Measurements from ENCODE around the gene CKLF. TPM values are rescaled to one million over a fixed set of nuclear protein-coding genes. Genes with fewer than 3 reads are reported as not detected.
A peak's percentile ranks its signal among the peaks of the same experiment; 100 is the strongest.
"Not testable (repeated sequence)": the region's sequence is repeated elsewhere in the genome, so short reads cannot be mapped to it uniquely, and the experiment has no call there.

Gene CKLF
- total RNA-seq, 1 donor from 2014 or later: 159 TPM

DNA sequence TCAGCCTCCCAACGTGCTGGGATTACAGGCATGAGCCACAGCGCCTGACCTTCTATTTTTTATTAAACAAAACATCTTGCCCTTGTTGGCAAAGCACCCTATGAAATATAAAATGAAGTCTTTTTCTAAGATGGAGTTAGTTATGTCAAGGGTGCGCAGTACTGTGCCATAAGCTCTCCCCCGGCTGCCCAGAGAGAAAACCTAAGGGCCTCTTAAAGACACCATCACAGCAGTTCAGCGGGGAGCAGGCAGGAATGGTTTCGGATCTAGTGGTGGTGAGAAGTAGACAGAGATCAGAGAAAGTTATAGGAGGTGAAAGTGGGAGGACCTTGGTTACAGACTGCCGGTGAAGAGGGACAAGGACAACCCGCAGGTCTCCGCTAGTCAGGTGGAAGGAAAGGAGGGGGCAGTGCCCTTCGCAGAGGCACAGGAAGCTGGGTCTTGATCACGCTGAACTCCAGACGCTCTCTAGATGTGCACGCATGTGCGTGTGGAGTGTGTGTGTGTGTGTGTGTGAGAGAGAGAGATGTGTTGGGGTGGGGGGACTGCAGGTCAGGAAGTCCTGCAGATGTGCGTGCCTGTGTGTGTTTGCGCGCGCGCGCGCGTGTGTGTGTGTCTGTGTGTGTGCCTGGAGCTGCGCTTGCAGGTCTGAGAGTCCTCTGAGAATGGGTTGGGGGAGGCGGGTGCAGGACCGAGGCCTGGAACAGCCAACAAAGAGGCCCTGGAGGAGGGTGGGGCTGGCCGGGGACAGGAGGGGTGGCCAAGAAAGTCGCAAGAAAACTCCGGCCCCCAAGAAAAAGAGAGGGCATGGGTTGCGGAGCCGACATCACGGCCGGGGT, 51.4 kb downstream of the CKLF start:
- peaks cover 45% of the 10 kb centered on the region for H3K4me1 Mint-ChIP-seq (ENCODE audit: low read depth)

DNA sequence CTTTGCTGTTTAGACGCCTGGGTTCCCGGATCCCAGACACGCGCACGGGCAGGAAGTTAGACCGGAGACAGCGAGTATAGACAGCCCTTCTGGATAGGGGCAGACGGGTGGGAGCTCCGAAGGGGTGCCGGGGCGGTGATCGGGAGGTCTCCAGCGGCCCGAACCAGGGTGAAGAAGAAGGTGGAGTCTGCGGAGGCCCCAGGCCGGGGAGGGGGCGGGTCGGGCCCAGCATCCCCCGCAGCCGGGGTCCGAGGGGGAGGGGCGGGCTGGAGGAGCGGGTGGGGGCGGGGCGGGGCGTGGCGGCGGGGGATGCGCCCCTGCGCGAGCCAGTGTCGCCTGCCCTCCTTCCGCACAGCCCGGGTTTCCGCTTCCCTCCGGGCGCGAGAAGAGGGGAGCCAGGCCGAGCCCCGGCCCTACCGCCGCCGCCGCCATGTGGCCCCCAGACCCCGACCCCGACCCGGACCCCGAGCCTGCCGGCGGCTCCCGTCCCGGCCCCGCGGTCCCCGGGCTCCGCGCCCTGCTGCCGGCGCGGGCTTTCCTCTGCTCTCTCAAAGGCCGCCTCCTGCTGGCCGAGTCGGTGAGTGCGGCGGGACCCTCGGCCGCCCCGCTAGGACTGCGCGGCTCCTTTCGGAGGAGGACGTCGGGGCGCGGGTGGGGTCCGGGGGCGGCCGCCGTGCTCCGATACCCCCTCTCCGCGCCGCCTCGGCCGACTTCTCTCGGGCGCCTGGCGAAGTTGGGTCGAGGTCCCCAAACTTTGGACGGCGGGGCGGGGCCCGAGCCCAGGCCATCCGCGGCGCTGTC, 52.2 kb downstream of the CKLF start, which contains the start of gene CMTM3:
Gene CMTM3 (plus strand): TSS at position 329 of the 801 bp plus-strand sequence. CDS start 102 bp downstream, at position 431.
- Mint-ChIP-seq H3K36me3 (ENCODE audit: low read depth) (peaks cover 18% of the 10 kb centered on the region), H3K9me3 (peaks cover 8% of the 10 kb centered on the region), H3K27ac (peak within 1 kb of the TSS; percentile 94), H3K4me1 (ENCODE audit: low read depth) (peaks cover 38% of the 10 kb centered on the region), H3K27me3 (ENCODE audit: insufficient read depth) (no peaks in the 10 kb centered on the region), H3K4me3 (peak within 1 kb of the TSS; percentile 90)
- intact Hi-C loops (cut with micrococcal nuclease): loop anchor here (1.0 to 2.0 kb wide), 7 partner anchors 40 to 198 kb away; partner anchors contain the start of genes CKLF, CMTM4 and DYNC1LI2
- DNase-seq (ENCODE audit: low spot score): peak; percentile 69

More for the DNA sequence above, 51.4 kb downstream of the CKLF start:
- intact Hi-C loops (cut with micrococcal nuclease): loop anchor here (1.0 to 2.0 kb wide), 8 partner anchors 13 to 197 kb away; partner anchors contain the start of genes CKLF, CMTM4 and DYNC1LI2
- Mint-ChIP-seq H3K4me3 (peak overlapping the region; percentile 84), H3K36me3 (ENCODE audit: low read depth) (peaks cover 18% of the 10 kb centered on the region), H3K27ac (peak overlapping the region; percentile 93), H3K9me3 (peaks cover 8% of the 10 kb centered on the region), H3K27me3 (ENCODE audit: insufficient read depth) (no peaks in the 10 kb centered on the region)
- peak; percentile 72 for DNase-seq (ENCODE audit: low spot score)

DNA sequence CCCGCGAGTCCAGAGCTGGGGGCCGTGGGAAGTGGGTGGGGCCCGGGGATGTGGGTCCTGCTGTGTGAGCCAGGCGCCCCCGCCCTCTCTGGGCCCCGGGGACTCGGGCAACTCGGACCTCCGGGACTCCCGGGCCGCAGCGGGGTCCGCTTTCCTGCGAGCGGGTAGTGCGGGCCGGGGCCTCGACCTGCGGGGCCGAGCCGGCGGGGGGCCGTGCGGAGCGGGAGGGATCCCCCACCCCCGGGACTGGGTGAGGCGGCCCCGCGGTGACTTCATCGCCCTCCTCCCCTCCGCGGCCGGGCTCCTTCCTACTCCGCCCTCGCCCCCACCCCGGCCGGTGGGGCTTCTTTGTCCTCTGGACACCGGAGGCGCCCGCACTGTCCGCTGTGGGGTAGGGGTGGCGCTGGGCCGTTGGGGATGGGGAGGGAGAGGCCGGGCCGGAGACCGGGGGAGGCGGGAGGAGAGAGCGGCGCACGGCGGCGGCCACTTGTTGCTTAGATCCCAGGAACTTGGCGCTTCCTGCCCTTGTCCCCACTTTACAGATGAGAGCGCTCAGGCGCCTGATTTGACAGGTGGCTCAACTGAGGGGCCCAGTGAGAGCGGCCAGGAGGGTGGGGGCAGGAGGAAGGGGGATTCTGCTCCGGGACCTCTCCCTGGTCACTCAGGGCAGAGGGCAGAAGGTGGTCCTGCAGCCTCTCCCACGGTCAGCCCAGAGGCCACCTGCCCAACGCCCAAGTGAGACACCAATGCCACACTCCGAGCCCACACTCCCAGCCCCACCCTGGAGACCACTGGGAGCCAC, 53.0 kb downstream of the CKLF start:
- no peaks in the 10 kb centered on the region for H3K27me3 Mint-ChIP-seq (ENCODE audit: insufficient read depth)
- no peak for DNase-seq (ENCODE audit: low spot score)
- H3K36me3 Mint-ChIP-seq (ENCODE audit: low read depth): peaks cover 24% of the 10 kb centered on the region
- peak overlapping the region; percentile 90 for H3K4me3 Mint-ChIP-seq
- peak overlapping the region; percentile 94 for H3K27ac Mint-ChIP-seq
- peaks cover 33% of the 10 kb centered on the region for H3K4me1 Mint-ChIP-seq (ENCODE audit: low read depth)
- peaks cover 8% of the 10 kb centered on the region for H3K9me3 Mint-ChIP-seq
- intact Hi-C loops (cut with micrococcal nuclease): loop anchor here (1.0 to 2.0 kb wide), 3 partner anchors 91 to 145 kb away; partner anchors contain the start of genes CMTM4 and DYNC1LI2

DNA sequence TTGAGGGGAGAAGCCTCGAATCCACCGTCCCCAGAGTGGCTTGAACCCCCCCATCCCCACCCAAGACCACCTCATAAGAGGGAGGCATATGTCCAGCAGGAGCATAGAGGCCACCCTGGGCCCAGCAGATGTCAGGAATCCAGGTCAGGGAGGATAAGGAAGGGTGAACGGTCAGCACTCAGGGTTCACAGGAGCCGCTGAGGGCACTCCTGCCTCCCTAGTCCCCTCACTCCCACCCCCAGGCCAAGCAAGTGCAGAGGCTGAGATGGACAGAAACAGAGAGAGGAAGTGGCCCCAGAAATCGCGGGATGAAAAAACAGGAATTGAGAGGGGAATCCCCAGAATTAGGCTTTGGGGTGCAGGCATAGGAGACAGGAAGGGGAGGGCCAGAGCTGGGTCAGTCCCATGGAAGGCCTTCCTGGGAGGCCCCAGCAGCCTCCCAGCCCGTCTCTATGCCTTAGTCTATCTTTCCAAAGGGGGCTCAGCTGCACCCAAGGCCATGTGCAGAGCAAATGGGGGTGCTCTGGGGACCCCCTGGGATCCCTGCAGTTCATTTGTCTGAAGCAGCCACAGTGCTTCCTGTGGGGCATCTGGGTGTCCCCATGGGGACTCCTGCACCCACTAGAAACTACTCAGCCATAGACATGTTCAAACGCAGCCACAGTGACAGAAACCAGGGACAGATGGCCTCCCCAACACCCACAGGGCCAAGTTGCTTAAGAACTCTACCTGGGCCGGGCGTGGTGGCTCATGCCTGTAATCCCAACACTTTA, 53.8 kb downstream of the CKLF start:
- no peak for DNase-seq (ENCODE audit: low spot score)
- peak overlapping the region; percentile 90 for H3K4me3 Mint-ChIP-seq
- H3K27me3 Mint-ChIP-seq (ENCODE audit: insufficient read depth): no peaks in the 10 kb centered on the region
- peaks cover 33% of the 10 kb centered on the region for H3K4me1 Mint-ChIP-seq (ENCODE audit: low read depth)
- H3K9me3 Mint-ChIP-seq: peaks cover under 1% of the 10 kb centered on the region
- H3K27ac Mint-ChIP-seq: peak overlapping the region; percentile 94
- peaks cover 19% of the 10 kb centered on the region for H3K36me3 Mint-ChIP-seq (ENCODE audit: low read depth)
- intact Hi-C loops (cut with micrococcal nuclease): loop anchor here (1.0 to 2.0 kb wide), 3 partner anchors 91 to 145 kb away; partner anchors contain the start of genes CMTM4 and DYNC1LI2

DNA sequence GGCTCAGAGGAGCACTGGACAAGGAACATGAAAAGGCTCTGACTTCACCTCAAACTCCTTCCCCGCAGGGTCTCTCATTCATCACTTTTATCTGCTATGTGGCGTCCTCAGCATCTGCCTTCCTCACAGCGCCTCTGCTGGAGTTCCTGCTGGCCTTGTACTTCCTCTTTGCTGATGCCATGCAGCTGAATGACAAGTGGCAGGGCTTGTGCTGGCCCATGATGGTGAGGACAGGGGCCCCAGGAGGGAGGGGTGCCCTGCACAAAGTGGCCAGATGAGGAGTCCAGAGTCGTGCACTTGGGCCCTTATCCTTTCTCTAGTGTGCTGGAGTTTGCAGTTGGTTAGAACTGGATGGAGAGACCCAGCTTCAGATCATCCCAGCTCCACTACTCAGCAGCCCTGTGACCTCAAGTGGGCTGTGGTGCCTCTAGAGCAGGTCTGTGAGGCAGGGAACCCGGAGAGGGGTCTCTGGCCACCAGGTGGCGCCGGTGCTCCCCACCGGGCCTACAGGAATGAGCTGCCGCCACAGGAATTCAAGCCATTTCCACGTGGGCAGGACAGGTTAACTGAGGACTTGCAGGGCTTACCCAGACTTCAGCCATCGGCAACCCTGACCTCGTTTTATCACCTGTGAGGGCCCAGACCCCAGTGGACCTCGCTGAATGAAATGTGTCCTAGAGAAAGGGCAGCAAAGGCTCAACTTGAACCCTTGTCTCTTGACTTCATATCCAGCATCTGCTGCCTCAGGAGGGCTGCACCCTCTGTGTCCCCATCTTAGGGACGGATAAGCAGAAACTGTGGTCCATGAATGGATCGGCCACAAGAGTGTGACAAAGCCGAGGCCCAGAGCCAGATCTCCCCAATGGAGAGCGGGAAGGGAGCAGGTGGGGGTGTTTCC, 56.1 kb downstream of the CKLF start:
- no peaks in the 10 kb centered on the region for H3K9me3 Mint-ChIP-seq
- peak overlapping the region; percentile 56 for H3K4me3 Mint-ChIP-seq
- H3K27ac Mint-ChIP-seq: peak overlapping the region; percentile 75
- intact Hi-C loops (cut with micrococcal nuclease): loop anchor here (1.0 to 2.0 kb wide), 6 partner anchors 18 to 260 kb away; partner anchors contain the start of gene CKLF
- H3K36me3 Mint-ChIP-seq (ENCODE audit: low read depth): peaks cover 25% of the 10 kb centered on the region
- H3K4me1 Mint-ChIP-seq (ENCODE audit: low read depth): peaks cover 25% of the 10 kb centered on the region
- DNase-seq (ENCODE audit: low spot score): peak; percentile 68
- H3K27me3 Mint-ChIP-seq (ENCODE audit: insufficient read depth): no peaks in the 10 kb centered on the region

DNA sequence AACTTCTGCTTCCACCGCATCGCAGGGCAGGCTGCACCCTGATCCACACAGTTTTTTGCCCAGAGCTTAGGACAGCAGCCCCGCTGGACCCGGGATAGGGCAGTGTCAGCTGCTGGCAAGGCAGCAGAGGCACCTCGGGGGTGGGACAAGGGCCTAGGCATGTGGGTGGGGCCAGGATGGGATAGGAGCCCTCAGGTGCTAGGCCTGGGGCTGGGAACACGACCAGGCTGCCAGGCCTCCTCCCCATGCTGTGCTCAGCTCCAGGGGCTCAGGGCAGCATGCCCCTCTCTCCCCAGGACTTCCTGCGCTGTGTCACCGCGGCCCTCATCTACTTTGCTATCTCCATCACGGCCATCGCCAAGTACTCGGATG, 56.7 kb downstream of the CKLF start:
- H3K4me1 Mint-ChIP-seq (ENCODE audit: low read depth): peaks cover 19% of the 10 kb centered on the region
- intact Hi-C loops (cut with micrococcal nuclease): loop anchor here (2.0 kb wide), 1 partner anchor 260 kb away; no protein-coding TSS in a partner anchor
- H3K27me3 Mint-ChIP-seq (ENCODE audit: insufficient read depth): no peaks in the 10 kb centered on the region
- no peak overlapping the region for H3K27ac Mint-ChIP-seq
- peaks cover 25% of the 10 kb centered on the region for H3K36me3 Mint-ChIP-seq (ENCODE audit: low read depth)
- no peak for DNase-seq (ENCODE audit: low spot score)
- no peaks in the 10 kb centered on the region for H3K9me3 Mint-ChIP-seq
- no peak overlapping the region for H3K4me3 Mint-ChIP-seq

DNA sequence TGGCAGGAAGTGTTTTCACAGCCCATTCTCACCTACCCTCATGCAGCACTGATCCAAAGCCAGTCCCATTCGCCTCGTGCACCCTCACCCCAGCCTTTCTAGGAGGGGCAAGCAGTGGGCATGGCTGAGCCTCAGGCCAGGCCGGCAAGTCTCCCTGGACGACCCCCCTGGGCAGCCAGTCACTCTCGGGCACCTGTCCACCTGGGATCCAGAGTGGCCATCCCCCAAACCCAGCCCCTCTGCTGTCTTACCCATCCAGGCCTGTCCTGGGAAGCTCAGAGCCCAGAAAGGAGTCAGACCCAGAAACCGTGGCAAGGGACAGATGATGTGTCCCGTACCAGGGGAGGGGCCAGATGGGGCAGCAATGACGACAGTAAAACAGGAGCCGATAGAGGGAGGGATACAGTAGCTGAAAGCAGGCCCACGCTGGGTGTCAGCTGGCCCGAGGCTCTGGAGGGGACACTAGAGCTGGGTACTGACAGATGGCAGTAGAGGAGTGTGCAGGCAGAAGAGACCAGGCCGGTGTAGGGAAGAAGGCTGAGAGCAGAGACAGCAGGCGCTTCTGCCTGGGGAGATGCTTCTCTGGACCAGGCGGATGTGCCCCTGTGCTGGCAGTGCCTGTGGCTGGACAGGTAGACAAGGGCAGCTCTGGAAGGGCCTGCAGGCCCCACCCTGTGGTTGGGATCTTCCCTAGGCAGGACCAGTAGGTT, 57.9 kb downstream of the CKLF start:
- intact Hi-C loops (cut with micrococcal nuclease): no loop called here
- H3K27ac Mint-ChIP-seq: no peak overlapping the region
- no peaks in the 10 kb centered on the region for H3K27me3 Mint-ChIP-seq (ENCODE audit: insufficient read depth)
- no peaks in the 10 kb centered on the region for H3K9me3 Mint-ChIP-seq
- DNase-seq (ENCODE audit: low spot score): no peak
- peaks cover 19% of the 10 kb centered on the region for H3K4me1 Mint-ChIP-seq (ENCODE audit: low read depth)
- peaks cover 25% of the 10 kb centered on the region for H3K36me3 Mint-ChIP-seq (ENCODE audit: low read depth)
- no peak overlapping the region for H3K4me3 Mint-ChIP-seq

DNA sequence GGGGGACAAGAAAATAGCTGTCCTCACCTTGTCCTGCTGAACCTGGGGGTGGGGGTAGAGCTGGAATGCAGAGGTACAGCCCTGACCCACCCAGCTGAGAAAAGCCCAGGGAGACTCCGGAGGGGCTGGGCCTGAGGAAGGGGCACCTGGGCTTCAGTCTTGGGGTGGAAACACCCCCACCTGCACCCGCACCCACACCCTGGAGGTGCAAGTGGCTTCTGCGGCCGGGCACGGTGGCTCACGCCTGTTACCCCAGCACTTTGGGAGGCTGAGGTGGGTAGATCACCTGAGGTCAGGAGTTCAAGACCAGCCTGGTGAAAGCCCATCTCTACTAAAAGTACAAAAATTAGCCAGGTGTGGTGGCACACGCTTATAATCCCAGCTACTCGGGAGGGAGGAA, 59.5 kb downstream of the CKLF start:
- intact Hi-C loops (cut with micrococcal nuclease); H3K27ac Mint-ChIP-seq; H3K4me3 Mint-ChIP-seq; H3K4me1 Mint-ChIP-seq (ENCODE audit: low read depth); H3K27me3 Mint-ChIP-seq (ENCODE audit: insufficient read depth); DNase-seq (ENCODE audit: low spot score); H3K9me3 Mint-ChIP-seq: not testable (repeated sequence)
- H3K36me3 Mint-ChIP-seq (ENCODE audit: low read depth): peaks cover 20% of the 10 kb centered on the region

DNA sequence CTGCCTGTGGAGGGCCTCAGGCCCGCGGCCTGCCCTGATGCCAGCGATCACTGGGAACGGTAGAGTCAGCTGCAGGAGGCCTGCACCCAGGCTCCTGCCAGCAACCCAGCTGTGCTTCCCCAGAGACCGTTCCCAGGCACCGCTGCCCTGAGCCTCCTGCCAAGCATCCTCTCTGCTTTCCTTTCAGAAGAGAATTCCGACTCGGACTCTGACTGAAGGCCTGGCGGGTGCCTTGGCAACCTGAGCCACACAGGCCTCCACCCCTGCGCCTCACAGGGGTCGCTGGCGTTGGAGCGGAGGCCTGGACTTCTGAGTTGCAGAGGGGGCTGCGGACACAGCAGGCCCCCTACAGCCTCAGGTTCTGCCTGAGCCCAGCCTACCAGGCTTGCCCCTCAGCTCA, 60.0 kb downstream of the CKLF start:
- Mint-ChIP-seq H3K36me3 (ENCODE audit: low read depth) (peaks cover 20% of the 10 kb centered on the region), H3K9me3 (no peaks in the 10 kb centered on the region), H3K27me3 (ENCODE audit: insufficient read depth) (no peaks in the 10 kb centered on the region), H3K4me3 (no peak overlapping the region), H3K27ac (no peak overlapping the region), H3K4me1 (ENCODE audit: low read depth) (peaks cover 9% of the 10 kb centered on the region)
- intact Hi-C loops (cut with micrococcal nuclease): no loop called here
- no peak for DNase-seq (ENCODE audit: low spot score)

DNA sequence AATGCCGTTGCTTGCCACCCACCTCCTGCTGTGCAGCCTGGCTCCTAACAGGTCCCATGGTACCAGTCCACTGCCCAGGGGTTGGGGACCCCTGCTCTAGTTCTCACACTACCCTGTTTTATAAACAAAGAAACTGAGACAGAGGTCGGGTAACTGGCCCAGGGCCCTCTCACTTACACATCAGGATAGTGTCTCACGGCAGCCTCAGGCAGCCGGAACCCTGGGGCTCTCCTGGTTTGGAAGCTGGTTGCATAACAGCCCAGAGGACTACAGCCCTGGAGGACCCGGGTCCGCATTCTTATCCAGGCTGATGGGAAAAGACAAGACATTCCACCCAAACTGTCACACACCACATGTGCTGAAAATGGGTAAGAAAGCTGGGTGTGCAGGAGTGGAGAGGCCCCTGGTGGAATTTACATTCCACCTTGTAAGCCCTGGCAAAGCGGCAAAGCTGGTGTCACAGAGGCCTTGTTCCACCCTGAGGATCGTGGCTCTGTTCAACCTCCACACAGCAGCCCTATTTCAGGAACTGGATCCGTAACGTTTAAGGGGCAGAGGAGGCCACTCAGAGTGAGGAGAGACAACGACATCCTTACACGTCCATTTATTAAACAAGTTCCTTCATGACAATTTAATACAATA, 61.9 kb downstream of the CKLF start:
- intact Hi-C loops (cut with micrococcal nuclease): no loop called here
- no peaks in the 10 kb centered on the region for H3K4me1 Mint-ChIP-seq (ENCODE audit: low read depth)
- no peaks in the 10 kb centered on the region for H3K27me3 Mint-ChIP-seq (ENCODE audit: insufficient read depth)
- H3K27ac Mint-ChIP-seq: no peak overlapping the region
- no peak overlapping the region for H3K4me3 Mint-ChIP-seq
- peaks cover 15% of the 10 kb centered on the region for H3K36me3 Mint-ChIP-seq (ENCODE audit: low read depth)
- DNase-seq (ENCODE audit: low spot score): no peak
- no peaks in the 10 kb centered on the region for H3K9me3 Mint-ChIP-seq
